ENCODE data around the gene ORC5.

Gene ORC5

GRCh38 chr7:104124469-104124868 is 83.3 kb downstream of the ORC5 start:
- DNase-seq: no peak

DNA sequence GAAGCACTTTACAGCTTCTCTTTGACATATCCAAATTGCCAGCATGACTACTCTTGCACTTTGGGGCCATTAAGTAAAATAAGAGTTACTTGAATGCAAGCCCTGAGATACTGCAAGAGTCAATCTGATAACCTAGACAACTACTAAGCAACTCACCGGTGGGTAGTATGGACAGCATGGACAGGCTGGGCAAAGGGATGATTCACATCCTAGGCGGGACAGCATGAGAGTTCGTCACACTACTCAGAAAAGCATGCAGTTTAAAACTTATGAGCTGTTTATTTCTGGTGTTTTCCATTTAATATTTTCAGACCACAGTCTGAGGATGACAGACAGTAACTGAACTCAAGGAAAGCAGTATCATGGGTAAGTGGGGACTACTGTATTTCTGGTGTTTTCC is 84.0 kb downstream of the ORC5 start:
- DNase-seq: no peak

DNA sequence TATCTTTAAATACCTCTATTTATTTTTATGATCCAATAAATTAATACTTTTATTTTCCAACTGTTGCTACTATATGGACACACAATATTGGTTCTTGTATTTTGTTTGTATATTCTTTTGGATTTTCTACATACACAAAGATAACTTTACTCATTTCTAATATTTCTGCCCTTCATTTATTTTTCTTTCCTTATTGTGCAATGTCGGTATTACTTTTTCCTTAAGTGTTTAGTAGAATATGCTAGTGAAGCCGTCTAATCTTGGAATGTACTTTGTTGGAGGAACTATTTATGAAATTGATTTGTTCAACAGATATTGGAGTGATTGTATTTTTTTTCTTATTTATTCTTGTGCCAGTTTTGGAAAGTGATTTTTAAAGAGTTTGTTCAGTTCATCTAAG is 94.0 kb downstream of the ORC5 start:
- DNase-seq: no peak

DNA sequence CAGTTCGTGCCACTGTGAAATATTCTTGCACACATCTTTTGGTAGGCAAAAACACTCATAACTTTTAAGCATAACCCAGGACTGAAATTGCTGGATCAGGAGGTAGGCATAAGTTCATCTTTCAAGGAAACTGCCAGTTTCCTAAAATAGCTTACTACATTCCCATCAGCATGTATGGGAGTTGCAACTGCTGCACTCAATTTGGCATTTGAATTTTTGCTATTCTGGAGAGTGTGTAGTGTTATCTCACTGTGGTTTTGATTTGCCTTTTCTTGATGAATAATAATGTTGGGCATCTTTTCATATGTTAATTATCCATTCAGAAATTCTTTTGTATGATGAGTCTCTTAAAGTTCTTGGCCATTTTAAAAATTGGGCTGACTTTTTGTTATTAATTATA is 95.2 kb downstream of the ORC5 start:
- no peak for DNase-seq

DNA sequence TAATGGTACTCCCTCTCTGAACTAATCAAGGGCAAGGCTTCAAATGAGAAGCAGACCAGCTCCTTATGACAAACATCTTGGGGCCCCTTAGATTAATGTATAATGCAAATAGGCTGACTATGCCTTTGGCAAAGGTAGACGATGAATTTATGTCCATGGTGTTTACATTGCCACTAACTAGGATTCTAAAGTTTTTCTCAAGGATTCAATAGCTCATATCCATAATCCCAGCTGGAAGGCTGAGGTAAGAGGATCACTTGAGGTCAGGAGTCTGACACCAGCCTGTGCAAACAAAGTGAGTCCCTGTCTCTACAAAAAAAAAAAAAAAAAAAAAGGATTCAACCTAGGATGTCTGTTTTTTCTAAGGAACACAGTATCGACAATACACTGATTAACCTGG is 96.5 kb downstream of the ORC5 start:
- no peak for DNase-seq

- no peak for DNase-seq
Measured at GRCh38 chr7:104106108-104106905, 101.5 kb downstream of the ORC5 start.

GRCh38 chr7:104098890-104099289 is 108.9 kb downstream of the ORC5 start:
- no peak for DNase-seq

DNA sequence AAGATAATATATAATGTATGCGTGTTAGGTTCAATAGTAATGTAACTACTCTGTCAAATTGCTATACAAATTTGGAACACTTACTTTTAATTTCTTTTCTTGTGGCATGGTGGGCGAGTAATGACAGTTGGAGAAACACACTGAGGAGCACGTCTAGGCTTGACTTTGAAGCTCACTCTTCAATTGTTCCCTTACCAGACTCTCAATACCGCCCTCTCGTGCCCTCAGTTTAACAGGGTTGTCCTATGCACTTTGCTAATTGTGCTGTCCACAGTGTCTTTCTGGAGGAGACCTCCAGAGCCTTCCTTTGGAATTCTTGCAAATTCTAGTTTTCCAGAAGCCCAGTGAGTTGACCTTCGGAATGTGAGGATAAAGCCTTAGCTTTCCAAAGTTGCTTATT is 111.1 kb downstream of the ORC5 start:
- DNase-seq: no peak

- DNase-seq: no peak
Measured at GRCh38 chr7:104093127-104093526, 114.7 kb downstream of the ORC5 start.

DNA sequence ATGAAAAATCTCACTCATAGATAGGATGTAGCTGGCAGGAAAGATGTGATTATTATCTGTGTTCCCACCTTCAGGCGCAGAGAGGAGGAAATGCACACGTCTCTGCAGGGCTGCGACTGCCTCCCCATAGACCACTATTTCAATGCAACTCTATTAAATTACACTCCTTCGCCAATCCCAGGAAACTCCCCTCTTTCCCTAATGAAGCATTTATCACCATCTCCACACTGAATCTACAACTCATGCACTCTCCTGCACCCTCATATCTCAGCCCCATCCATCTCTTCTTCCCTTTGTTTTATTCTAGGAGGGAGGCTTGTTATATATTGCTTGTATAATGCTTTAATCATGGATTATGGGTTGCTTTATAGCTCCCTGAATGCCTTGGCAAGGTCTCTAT is 116.6 kb downstream of the ORC5 start:
- DNase-seq: no peak

DNA sequence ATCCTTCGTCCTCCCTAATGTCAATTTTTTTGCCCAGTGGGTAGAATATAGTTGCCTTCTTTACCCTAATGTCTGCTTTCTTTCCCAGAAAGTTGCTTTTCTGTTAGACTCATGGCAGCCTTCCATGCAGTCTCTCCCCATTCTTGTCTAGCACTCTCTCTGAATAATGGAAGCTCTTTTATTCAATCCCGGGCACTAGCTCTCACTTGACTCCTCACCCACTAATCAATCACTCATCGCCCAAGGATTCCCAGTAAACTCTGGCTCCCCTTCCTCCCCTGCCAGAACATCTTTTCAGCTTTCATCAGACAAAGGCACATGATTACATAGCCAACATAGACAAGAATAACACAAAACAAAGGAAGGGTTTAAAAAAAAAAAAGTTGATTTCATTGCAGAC is 118.2 kb downstream of the ORC5 start:
- no peak for DNase-seq

GRCh38 chr7:104089061-104089460 is 118.8 kb downstream of the ORC5 start:
- DNase-seq: no peak
